HCT116 (cell line): ENCODE data around the gene TBC1D8. TPM values are rescaled to one million over a fixed set of nuclear protein-coding genes. Genes with fewer than 3 reads are reported as not detected.
A peak's percentile ranks its signal among the peaks of the same experiment; 100 is the strongest.

ENCODE experiments used
- ATAC-seq: fragments of 200-7000 bp; cut with Tn5 transposase; 2 replicates; pipeline ENCODE4 v1.9.1; 2020; ENCODE audit warnings: mild to moderate bottlenecking, moderate library complexity
- BruUV-seq: library from RNA; stranded (reverse); fragments of 400-500 nt; replicated peaks from 2 replicates; lab custom pipeline; 2021; lab: Mats Ljungman, UMichigan
- CTCF ChIA-PET: fragments of 300-600 bp; sonication (Branson Sonifier 250); formaldehyde crosslinking; loops from one replicate; lab custom pipeline; 2021; ENCODE audit warnings: antibody characterized with exemption; lab: Charles Lee
- POLR2A ChIA-PET: fragments of 300-600, 350-600 bp; sonication (Branson Sonifier 250); formaldehyde crosslinking; loops from one replicate; lab custom pipeline; 2021; ENCODE audit warnings: antibody characterized with exemption; lab: Charles Lee
- RAD21 ChIA-PET, 2 experiments: fragments of 300-600 bp; sonication (Branson Sonifier 250); formaldehyde crosslinking; loops; one replicate each; lab custom pipeline; 2023; ENCODE audit warnings: low total read pairs in 2 of 2; ENCODE audit not compliant: uncharacterized antibody in 2 of 2, unreplicated experiment in 2 of 2, low non-redundant PET in 1 of 2; lab: Charles Lee
- DNase-seq: peaks from one replicate; pipeline ENCODE4 v3.0.0-alpha.2; 2010; ENCODE audit warnings: low read depth, low spot score
- H2AFZ ChIP-seq: fragments of 200-600 bp; shearing (Covaris generic), sonication (generic); 2 replicates; pipeline ENCODE4 v1.6.1; 2017; ENCODE audit warnings: low read depth, mixed run types, mixed read lengths, antibody characterized with exemption, low read length; ENCODE audit not compliant: poor library complexity, severe bottlenecking
- H3K27ac ChIP-seq: 2 replicates; pipeline ENCODE4 v1.5.1; 2012; ENCODE audit warnings: low read depth, low read length
- H3K27me3 ChIP-seq: fragments of 200-600 bp; sonication (generic); 2 replicates; pipeline ENCODE4 v1.6.1; 2016; ENCODE audit warnings: mixed run types, low read length, mixed read lengths; ENCODE audit not compliant: insufficient read depth
- H3K36me3 ChIP-seq, 2 experiments: fragments of 200-500 bp in 1 of 2; fragments of 200-600 bp in 1 of 2; sonication (Bioruptor generic) in 1 of 2; sonication (generic) in 1 of 2; 2 replicates each; pipeline versions ENCODE4 v1.5.1 to v1.6.1; 2014 to 2016; ENCODE audit warnings: low read length in 2 of 2, inconsistent platforms in 1 of 2, mixed read lengths in 1 of 2, mixed run types in 1 of 2; ENCODE audit not compliant: insufficient read depth in 2 of 2, control insufficient read depth in 1 of 2
- H3K4me1 ChIP-seq, 2 experiments: fragments of 200-600 bp in 1 of 2; sonication (generic) in 1 of 2; 2 replicates each; pipeline versions ENCODE4 v1.5.1 to v1.6.1; 2012 to 2017; ENCODE audit warnings: low read length in 2 of 2, inconsistent platforms in 1 of 2, mild to moderate bottlenecking in 1 of 2, mixed read lengths in 1 of 2, mixed run types in 1 of 2, moderate library complexity in 1 of 2; ENCODE audit not compliant: insufficient read depth in 2 of 2, control insufficient read depth in 1 of 2
- H3K4me2 ChIP-seq: fragments of 200-600 bp; sonication (generic); 2 replicates; pipeline ENCODE4 v1.6.1; 2017; ENCODE audit warnings: mixed run types, low read length, mixed read lengths
- H3K4me3 ChIP-seq, 2 experiments: fragments of 200-600 bp in 1 of 2; sonication (generic) in 1 of 2; replicated peaks in 1 of 2; 2 replicates each; pipeline ENCODE4 v1.5.1; 2011 to 2016; ENCODE audit warnings: low read length in 2 of 2, control low read depth in 1 of 2, low read depth in 1 of 2, mild to moderate bottlenecking in 1 of 2, mixed read lengths in 1 of 2, mixed run types in 1 of 2
- H3K79me2 ChIP-seq: fragments of 200-600 bp; sonication (generic); 2 replicates; pipeline ENCODE4 v1.6.1; 2017; ENCODE audit warnings: mild to moderate bottlenecking, mixed run types, low read length, moderate library complexity, mixed read lengths; ENCODE audit not compliant: insufficient read depth
- H3K9ac ChIP-seq: fragments of 200-600 bp; sonication (generic); 2 replicates; pipeline ENCODE4 v1.6.1; 2016; ENCODE audit warnings: low read length, mixed read lengths
- H3K9me2 ChIP-seq: fragments of 200-600 bp; sonication (generic), shearing (Covaris generic); 2 replicates; pipeline ENCODE4 v1.6.1; 2017; ENCODE audit warnings: mixed run types, mild to moderate bottlenecking, moderate library complexity; ENCODE audit not compliant: insufficient read depth
- H3K9me3 ChIP-seq, 2 experiments: fragments of 200-500 bp in 1 of 2; fragments of 200-600 bp in 1 of 2; sonication (Bioruptor generic) in 1 of 2; sonication (generic) in 1 of 2; 2 replicates each; pipeline ENCODE4 v1.6.1; 2014 to 2017; ENCODE audit warnings: low read length in 2 of 2, mixed read lengths in 2 of 2, inconsistent platforms in 1 of 2, low read depth in 1 of 2, mild to moderate bottlenecking in 1 of 2, mixed run types in 1 of 2, moderate library complexity in 1 of 2; ENCODE audit not compliant: control insufficient read depth in 1 of 2, insufficient read depth in 1 of 2
- H4K20me1 ChIP-seq: fragments of 200-600 bp; sonication (generic), shearing (Covaris generic); 2 replicates; pipeline ENCODE4 v1.6.1; 2017; ENCODE audit warnings: mixed run types, mild to moderate bottlenecking, moderate library complexity; ENCODE audit not compliant: insufficient read depth
- CBX3 ChIP-seq: IDR thresholded peaks from 2 replicates; pipeline ENCODE4 v1.6.1; 2012; ENCODE audit warnings: low read depth
- CEBPB ChIP-seq: IDR thresholded peaks from 2 replicates; pipeline ENCODE4 v1.6.1; 2012; ENCODE audit warnings: low read depth
- EZH2 ChIP-seq: fragments of 200-600 bp; sonication (generic); IDR thresholded peaks from 2 replicates; pipeline ENCODE4 v1.6.1; 2017; ENCODE audit warnings: antibody characterized with exemption, mixed run types
- FOSL1 ChIP-seq: IDR thresholded peaks from 2 replicates; pipeline ENCODE4 v1.6.1; 2012; ENCODE audit warnings: low read depth
- POLR2AphosphoS5 ChIP-seq: IDR thresholded peaks from 2 replicates; pipeline ENCODE4 v1.6.1; 2011; ENCODE audit warnings: mild to moderate bottlenecking, low read depth, low read length, moderate library complexity
- SIN3A ChIP-seq: IDR thresholded peaks from 2 replicates; pipeline ENCODE4 v1.6.1; 2012; ENCODE audit warnings: low read depth
- TCF7L2 ChIP-seq: IDR thresholded peaks from 2 replicates; pipeline ENCODE4 v1.7.0; 2011; ENCODE audit warnings: borderline replicate concordance, inconsistent platforms; ENCODE audit not compliant: insufficient read depth, insufficient read length; ENCODE audit errors: extremely low read depth
- ZFX ChIP-seq: fragments of 450-650 bp; IDR thresholded peaks from 2 replicates; pipeline ENCODE4 v1.6.1; 2017
- ZNF274 ChIP-seq: fragments of 200-500 bp; sonication (Bioruptor generic); IDR thresholded peaks from 2 replicates; pipeline ENCODE4 v1.6.1; 2014; ENCODE audit warnings: mild to moderate bottlenecking, low read depth, low read length, inconsistent platforms
- intact Hi-C: fragments of 100-400 bp; cut with micrococcal nuclease; formaldehyde crosslinking; loops from 2 replicates; pipeline ENCODE4 v1.10.0; 2022
- total RNA-seq: library from RNA; stranded (reverse); gene quantifications from one replicate; pipeline ENCODE4 v1.2.1, GENCODE V29; 2021; ENCODE audit not compliant: unreplicated experiment
- TF ChIP-seq, protein P1 (sequence below): IDR thresholded peaks from 2 replicates; pipeline ENCODE4 v1.6.1; 2012

TBC1D8 gene
- total RNA-seq, 1 experiment from 2014 or later: 44.0 TPM

DNA sequence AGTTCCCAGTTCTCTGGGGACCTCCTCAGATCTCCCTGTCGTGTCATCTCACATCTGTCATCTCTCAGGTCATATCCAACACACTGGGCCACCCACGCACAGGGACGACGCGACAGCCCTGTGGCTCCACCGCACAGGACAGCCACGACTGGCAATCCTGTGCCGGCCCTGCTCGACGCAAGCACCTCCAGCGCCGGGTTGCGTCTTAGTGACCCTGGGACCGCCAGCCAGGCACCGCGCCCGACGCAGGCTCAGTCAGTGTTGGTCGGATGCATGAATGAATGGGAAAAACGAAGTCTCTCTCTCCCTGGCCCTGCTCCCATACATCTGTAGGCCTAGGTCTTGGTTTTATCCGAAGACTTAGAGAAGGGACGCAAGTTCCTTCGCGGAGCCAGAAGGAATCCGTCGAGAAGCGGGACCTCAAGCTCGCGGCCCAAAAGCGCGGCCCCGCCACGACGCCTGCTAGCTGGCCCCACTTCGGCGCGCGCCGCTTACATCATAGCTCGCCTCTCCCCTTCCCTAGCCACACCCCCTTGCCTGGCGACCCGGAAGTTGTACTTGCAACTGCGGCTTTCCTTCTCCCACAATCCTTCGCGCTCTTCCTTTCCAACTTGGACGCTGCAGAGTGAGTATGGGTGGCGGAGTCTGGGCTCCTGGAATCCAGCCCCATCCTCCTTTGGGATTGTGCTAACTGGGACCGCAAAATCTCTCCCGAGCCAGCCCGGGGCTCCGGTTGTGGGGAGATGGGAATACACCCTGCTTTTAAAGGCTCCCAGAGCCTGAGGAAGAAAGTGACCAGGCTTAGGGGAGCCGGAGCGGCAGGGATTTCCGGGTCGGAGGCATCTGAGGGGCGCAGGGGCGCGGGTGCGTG lies 149.3 kb downstream of the TBC1D8 start, which contains the start of gene RPL31 (continued):
- TF ChIP-seq FOSL1 (no peak), CEBPB (peak; percentile 20; the same call in 1 of the 2 replicates), CBX3 (peak; percentile 78; the same call in 1 of the 2 replicates)
- TF ChIP-seq, protein P1, sequence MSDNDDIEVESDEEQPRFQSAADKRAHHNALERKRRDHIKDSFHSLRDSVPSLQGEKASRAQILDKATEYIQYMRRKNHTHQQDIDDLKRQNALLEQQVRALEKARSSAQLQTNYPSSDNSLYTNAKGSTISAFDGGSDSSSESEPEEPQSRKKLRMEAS: peak; percentile 99
- TF ChIP-seq, all 23 proteins: peak for 12

DNA sequence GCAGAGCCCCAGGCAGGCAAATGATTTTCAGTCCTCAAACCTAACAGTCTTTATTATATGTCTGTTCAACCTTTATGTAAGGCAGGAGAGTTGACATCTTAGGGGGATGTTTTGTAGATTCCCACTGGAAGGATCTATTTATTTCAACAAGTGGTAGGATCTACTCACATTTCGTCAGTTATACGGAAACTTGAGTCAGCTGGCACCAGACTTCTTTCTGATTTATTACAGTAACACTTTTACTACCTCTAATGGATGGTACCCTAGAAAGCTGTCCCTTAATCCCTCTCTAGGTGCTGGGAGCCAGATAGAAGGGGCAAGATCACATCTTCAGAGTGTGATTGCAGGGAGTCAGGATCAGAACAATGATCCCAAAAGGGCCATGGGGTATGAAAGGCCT lies 151.2 kb downstream of the TBC1D8 start:
- POLR2A ChIA-PET: no interaction called here
- CTCF ChIA-PET: no interaction called here
- H3K27ac ChIP-seq: no peak overlapping the region

More for the DNA sequence above, 151.2 kb downstream of the TBC1D8 start:
- Histone ChIP-seq H2AFZ (no peak overlapping the region), H3K9ac (no peak overlapping the region), H4K20me1 (peaks cover 15% of the 10 kb centered on the region; the same call in 1 of the 2 replicates), H3K4me2 (no peak overlapping the region), H3K27me3 (no peaks in the 10 kb centered on the region), H3K9me3 (no peaks in the 10 kb centered on the region), H3K9me2 (no peaks in the 10 kb centered on the region), H3K79me2 (peaks cover 30% of the 10 kb centered on the region), H3K4me3 (no peak overlapping the region), H3K36me3 (peaks cover 11 to 26% of the 10 kb centered on the region in 2 experiments)
- no TSS peak for BruUV-seq
- no peak for ATAC-seq
- no peak for DNase-seq
- RAD21 ChIA-PET: no interaction called here
- TF ChIP-seq TCF7L2: no peak
- TF ChIP-seq SIN3A: no peak
- TF ChIP-seq ZNF274: no peak
- TF ChIP-seq ZFX: no peak
- TF ChIP-seq EZH2: no peak
- no peak for TF ChIP-seq POLR2AphosphoS5
- no peak for TF ChIP-seq CBX3
- TF ChIP-seq, all 23 proteins: peak for 0
- intact Hi-C loops: loop anchor here (5.0 kb wide), 1 partner anchor 393 kb away; no protein-coding TSS in a partner anchor
- peaks cover 9 to 19% of the 10 kb centered on the region in 2 experiments for H3K4me1 ChIP-seq
